ENCODE results near the gene OSBPL5.
A peak's percentile ranks its signal among the peaks of the same experiment; 100 is the strongest.

The OSBPL5 gene

DNA sequence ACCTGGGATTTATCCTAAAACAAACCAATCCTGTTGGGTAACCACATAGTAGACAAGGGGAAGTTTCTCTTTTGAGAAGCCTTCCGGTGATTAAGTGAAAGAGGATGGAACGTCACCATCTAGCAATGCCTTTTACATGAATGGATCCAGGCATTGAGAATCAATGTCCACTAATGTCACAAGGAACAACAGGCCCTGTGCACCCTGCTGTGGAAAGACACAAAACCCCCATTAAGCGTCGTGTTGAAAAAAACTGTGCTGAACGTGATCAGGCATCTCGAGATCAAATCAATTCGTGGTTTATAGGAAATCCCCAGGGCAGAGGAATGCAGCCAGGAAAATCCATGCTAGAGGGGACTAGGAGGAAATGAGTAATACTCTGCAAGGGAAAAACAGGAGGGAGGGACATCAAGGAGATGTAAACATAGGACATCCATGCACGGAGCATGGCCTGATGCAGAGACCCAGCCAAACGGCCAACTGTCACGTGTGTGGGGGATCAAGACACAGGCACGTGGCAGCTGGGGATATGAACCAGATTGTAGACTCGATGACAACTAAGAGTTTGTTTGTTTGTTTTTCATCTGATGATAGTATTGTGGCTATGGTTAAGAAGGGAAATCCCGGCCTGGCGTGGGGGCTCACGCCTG lies 69.3 kb downstream of the OSBPL5 start:
- TF ChIP-seq ZNF266 (tag by site-specific recombination; IDR thresholded peaks at IDR 0.05; ENCODE audit: low read depth): no peak
- no peak for TF ChIP-seq ZNF366 (tag by site-specific recombination; conservative IDR thresholded peaks at IDR 0.05)
- peak; percentile 36; the same call in 1 of the 2 replicates for TF ChIP-seq GLIS1 (tag by site-specific recombination; IDR thresholded peaks at IDR 0.05)
- POLR2A ChIA-PET: no interaction called here
- no peaks in the 10 kb centered on the region for H3K4me1 ChIP-seq (ENCODE audit: control insufficient read depth, insufficient read depth, low read length)
- CTCF ChIA-PET: interaction anchor here (0.6 kb wide), 1 partner anchor 564 kb away, joined by 6 read pairs; no protein-coding TSS in a partner anchor
- no peak overlapping the region for H3K27ac ChIP-seq (ENCODE audit: extremely low read depth, low read depth, low read length)
- H3K4me3 ChIP-seq (ENCODE audit: low read depth, low read length): no peak overlapping the region
- no peaks in the 10 kb centered on the region for H3K9me3 ChIP-seq (ENCODE audit: control insufficient read depth, insufficient read depth, low read depth, low read length)
- peaks cover 0 to 32% of the 10 kb centered on the region in 2 experiments; a peak in 1 of 3 replicates for H3K36me3 ChIP-seq (ENCODE audit: control insufficient read depth in 2 of 2, insufficient read depth in 1 of 2, low read length in 2 of 2)

DNA sequence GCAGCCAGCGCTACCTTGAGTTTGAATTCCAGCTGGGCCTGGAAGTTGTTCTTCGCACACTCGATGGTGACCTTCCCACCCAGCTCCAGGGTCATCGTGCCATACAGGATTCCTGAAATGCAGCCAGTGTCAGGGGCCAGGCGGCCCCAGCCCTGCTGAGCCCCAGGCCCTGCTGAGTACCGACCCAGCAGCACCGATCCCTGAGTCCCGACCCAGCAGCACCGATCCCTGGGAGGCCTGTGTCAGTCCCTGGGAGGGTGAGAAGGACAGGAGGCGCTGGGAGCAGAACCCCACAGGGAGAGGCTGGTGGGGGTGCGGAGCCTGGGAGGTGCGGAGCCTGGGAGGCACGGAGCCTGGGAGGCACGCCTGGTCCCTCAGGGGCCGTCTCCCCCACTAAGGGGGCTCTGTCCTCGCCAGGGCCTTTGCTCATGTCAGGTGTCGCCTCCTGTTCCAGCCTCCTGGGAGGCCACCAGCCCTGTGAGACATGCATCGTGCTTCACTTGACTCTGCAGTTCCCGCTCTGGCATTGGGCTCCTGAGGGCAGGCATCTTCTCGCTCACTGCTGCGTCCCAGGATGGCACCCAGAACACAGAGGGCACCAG lies 70.8 kb downstream of the OSBPL5 start:
- Histone ChIP-seq H3K9me3 (ENCODE audit: control insufficient read depth, insufficient read depth, low read depth, low read length) (no peaks in the 10 kb centered on the region), H3K4me1 (ENCODE audit: control insufficient read depth, insufficient read depth, low read length) (no peaks in the 10 kb centered on the region), H3K36me3 (ENCODE audit: control insufficient read depth in 2 of 2, insufficient read depth in 1 of 2, low read length in 2 of 2) (peaks cover 0 to 26% of the 10 kb centered on the region in 2 experiments; a peak in 1 of 3 replicates), H3K4me3 (ENCODE audit: low read depth, low read length) (no peak overlapping the region), H3K27ac (ENCODE audit: extremely low read depth, low read depth, low read length) (no peak overlapping the region)
- peak; percentile 99 for TF ChIP-seq GLIS1 (tag by site-specific recombination; IDR thresholded peaks at IDR 0.05)
- no peak for TF ChIP-seq ZNF350 (tag by site-specific recombination; IDR thresholded peaks at IDR 0.05)
- TF ChIP-seq ZNF776 (tag by site-specific recombination; IDR thresholded peaks at IDR 0.05; ENCODE audit: borderline replicate concordance): no peak
- no peak for TF ChIP-seq ZNF248 (tag by site-specific recombination; IDR thresholded peaks at IDR 0.05)
- no peak for TF ChIP-seq RBAK (tag by site-specific recombination; IDR thresholded peaks at IDR 0.05)
- TF ChIP-seq HOXA7 (CRISPR knock-in tag; IDR thresholded peaks at IDR 0.05; ENCODE audit: borderline replicate concordance): no peak
- POLR2A ChIA-PET: no interaction called here
- CTCF ChIA-PET: interaction anchor here (0.7 to 7.3 kb wide), 3 partner anchors 30 to 57 kb away, joined by 3 to 144 read pairs (median 3); no protein-coding TSS in a partner anchor

DNA sequence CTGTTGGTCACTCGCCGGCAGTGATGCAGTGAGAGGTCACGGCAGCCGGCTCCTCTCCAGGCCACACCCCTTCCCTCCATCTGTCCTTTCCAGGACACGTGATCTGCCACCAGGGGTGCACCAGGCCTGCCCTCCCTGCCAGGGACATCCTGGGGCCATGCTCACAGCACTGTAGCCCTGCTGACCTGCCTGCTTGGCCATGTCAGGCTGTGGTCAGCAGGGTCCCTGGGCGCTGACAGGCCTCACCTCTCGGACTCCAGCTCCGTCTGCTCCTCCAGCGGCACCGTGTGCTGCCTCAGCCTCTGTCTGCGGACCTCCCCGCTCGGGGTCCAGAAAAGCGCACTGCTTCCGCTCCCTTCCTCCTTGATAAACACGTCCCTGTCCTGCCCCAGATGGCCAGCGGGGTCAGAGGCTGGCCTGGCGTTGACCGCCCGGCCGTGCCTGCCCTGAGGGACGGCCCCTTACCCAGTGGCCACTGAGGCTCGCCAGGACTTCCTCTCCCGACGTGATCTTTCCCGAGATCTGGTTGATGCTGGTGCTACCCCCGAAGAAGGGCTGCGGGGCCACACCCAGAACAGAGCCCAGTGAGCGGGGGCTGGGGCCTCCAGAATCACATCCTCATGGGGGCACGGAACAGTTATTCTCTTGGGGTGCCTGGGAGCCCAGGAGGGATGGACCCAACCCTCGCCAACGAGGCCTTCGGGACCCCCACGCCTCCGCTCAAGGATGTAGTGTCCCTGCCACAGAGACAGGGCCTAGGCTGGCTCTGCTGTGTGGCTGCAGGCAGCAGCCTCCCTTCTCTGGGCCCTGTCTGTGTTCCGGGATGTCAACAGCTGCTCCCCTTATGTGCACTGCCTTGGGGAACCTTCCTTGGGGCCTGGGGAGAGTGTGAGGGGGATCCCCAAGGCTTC lies 71.6 kb downstream of the OSBPL5 start:
- no peaks in the 10 kb centered on the region for H3K4me1 ChIP-seq (ENCODE audit: control insufficient read depth, insufficient read depth, low read length)
- H3K36me3 ChIP-seq (ENCODE audit: control insufficient read depth in 2 of 2, insufficient read depth in 1 of 2, low read length in 2 of 2): peaks cover 0 to 20% of the 10 kb centered on the region in 2 experiments; a peak in 1 of 3 replicates
- TF ChIP-seq SCRT2 (tag by site-specific recombination; IDR thresholded peaks at IDR 0.05): 0 out of 2 replicates have a peak, but pooled peaks have one; percentile 32
- TF ChIP-seq YY1 (tag by site-specific recombination; IDR thresholded peaks at IDR 0.05): no peak
- ChIA-PET POLR2A (no interaction called here), CTCF (interaction anchor here (0.5 to 7.3 kb wide), 6 partner anchors 17 to 1172 kb away, joined by 3 to 144 read pairs (median 8); no protein-coding TSS in a partner anchor)
- no peak overlapping the region for H3K27ac ChIP-seq (ENCODE audit: extremely low read depth, low read depth, low read length)
- no peak overlapping the region for H3K4me3 ChIP-seq (ENCODE audit: low read depth, low read length)
- H3K9me3 ChIP-seq (ENCODE audit: control insufficient read depth, insufficient read depth, low read depth, low read length): no peaks in the 10 kb centered on the region

DNA sequence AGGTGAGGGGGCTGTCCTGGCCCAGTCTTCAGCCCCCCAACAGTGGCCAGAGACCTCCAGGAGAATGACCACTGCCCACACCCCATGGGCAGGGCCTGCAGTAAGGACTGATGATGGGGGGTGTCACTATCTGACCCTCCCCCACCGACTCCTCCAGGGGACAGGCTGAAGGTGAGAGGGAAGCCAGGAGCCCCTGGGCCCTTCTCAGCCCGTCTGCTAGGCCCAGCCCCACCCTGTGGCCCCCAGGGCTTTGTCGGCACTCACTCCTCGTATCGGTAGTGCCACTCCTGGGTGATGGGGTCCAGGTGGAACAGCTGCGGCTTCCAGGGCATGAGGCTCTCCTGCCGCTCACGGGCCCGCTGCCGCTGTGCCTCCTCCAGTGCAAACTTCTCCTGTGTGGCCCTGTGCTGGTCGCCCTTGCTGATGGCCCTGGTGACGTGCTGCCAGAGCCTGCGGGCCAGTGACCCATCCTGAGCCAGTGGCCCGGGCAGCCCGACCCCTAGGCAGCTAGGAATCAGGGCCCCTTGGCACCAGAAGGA lies 72.4 kb downstream of the OSBPL5 start:
- CTCF ChIA-PET: interaction anchor here (0.5 to 7.3 kb wide), 10 partner anchors 16 to 1171 kb away, joined by 3 to 144 read pairs (median 8); no protein-coding TSS in a partner anchor
- TF ChIP-seq, protein P1, sequence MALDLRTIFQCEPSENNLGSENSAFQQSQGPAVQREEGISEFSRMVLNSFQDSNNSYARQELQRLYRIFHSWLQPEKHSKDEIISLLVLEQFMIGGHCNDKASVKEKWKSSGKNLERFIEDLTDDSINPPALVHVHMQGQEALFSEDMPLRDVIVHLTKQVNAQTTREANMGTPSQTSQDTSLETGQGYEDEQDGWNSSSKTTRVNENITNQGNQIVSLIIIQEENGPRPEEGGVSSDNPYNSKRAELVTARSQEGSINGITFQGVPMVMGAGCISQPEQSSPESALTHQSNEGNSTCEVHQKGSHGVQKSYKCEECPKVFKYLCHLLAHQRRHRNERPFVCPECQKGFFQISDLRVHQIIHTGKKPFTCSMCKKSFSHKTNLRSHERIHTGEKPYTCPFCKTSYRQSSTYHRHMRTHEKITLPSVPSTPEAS (tag by site-specific recombination; IDR thresholded peaks at IDR 0.05): no peak
- no peak for TF ChIP-seq ZNF341 (tag by site-specific recombination; IDR thresholded peaks at IDR 0.05; ENCODE audit: low read depth)
- TF ChIP-seq, protein P2, sequence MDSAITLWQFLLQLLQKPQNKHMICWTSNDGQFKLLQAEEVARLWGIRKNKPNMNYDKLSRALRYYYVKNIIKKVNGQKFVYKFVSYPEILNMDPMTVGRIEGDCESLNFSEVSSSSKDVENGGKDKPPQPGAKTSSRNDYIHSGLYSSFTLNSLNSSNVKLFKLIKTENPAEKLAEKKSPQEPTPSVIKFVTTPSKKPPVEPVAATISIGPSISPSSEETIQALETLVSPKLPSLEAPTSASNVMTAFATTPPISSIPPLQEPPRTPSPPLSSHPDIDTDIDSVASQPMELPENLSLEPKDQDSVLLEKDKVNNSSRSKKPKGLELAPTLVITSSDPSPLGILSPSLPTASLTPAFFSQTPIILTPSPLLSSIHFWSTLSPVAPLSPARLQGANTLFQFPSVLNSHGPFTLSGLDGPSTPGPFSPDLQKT (IDR thresholded peaks at IDR 0.05; ENCODE audit: borderline replicate concordance, low read depth, low read length): no peak
- Histone ChIP-seq H3K27ac (ENCODE audit: extremely low read depth, low read depth, low read length) (no peak overlapping the region), H3K36me3 (ENCODE audit: control insufficient read depth in 2 of 2, insufficient read depth in 1 of 2, low read length in 2 of 2) (peaks cover 0 to 20% of the 10 kb centered on the region in 2 experiments; a peak in 1 of 3 replicates), H3K4me1 (ENCODE audit: control insufficient read depth, insufficient read depth, low read length) (no peaks in the 10 kb centered on the region), H3K9me3 (ENCODE audit: control insufficient read depth, insufficient read depth, low read depth, low read length) (no peaks in the 10 kb centered on the region), H3K4me3 (ENCODE audit: low read depth, low read length) (no peak overlapping the region)
- POLR2A ChIA-PET: interaction anchor here (2.6 kb wide), 1 partner anchor 35 kb away, joined by 12 read pairs; the partner anchor contains the start of gene CARS1

Data from HEK293 (cell line).